ENCODE data around the gene TOP3B. TPM values are rescaled to one million over a fixed set of nuclear protein-coding genes. Genes with fewer than 3 reads are reported as not detected.

TOP3B gene
- polyA plus RNA-seq, 1 experiment = 12.8 TPM

GRCh38 chr22:21947040-21948014, 35.3 kb downstream of the TOP3B start:
- Histone ChIP-seq H3K36me3 (ENCODE audit: control insufficient read depth, insufficient read depth, low read length) (peaks cover 18% of the 10 kb centered on the region), H3K27me3 (ENCODE audit: control insufficient read depth, insufficient read depth, low read length) (no peaks in the 10 kb centered on the region), H3K4me3 (ENCODE audit: low read depth, low read length) (no peak overlapping the region)
- peak; percentile 75 for TF ChIP-seq CTCF (IDR thresholded peaks at IDR 0.05; ENCODE audit: insufficient read depth, low read depth, low read length)
- POLR2A ChIA-PET = no interaction called here
- no peak for DNase-seq (ENCODE audit: low read depth)
- CTCF ChIA-PET = interaction anchor here (0.9 to 5.1 kb wide), 5 partner anchors 9 to 234 kb away, joined by 3 to 49 read pairs (median 4); no protein-coding TSS in a partner anchor

- ChIA-PET POLR2A (no interaction called here), CTCF (interaction anchor here (1.2 to 5.1 kb wide), 3 partner anchors 8 to 233 kb away, joined by 3 to 49 read pairs (median 4); no protein-coding TSS in a partner anchor)
- no peak for TF ChIP-seq CTCF (IDR thresholded peaks at IDR 0.05; ENCODE audit: insufficient read depth, low read depth, low read length)
- peaks cover 18% of the 10 kb centered on the region for H3K36me3 ChIP-seq (ENCODE audit: control insufficient read depth, insufficient read depth, low read length)
- no peaks in the 10 kb centered on the region for H3K27me3 ChIP-seq (ENCODE audit: control insufficient read depth, insufficient read depth, low read length)
- DNase-seq (ENCODE audit: low read depth) = no peak
- no peak overlapping the region for H3K4me3 ChIP-seq (ENCODE audit: low read depth, low read length)
These were observed 36.2 kb downstream of the TOP3B start for GRCh38 chr22:21946262-21946925.

GRCh38 chr22:21945453-21946261, 36.9 kb downstream of the TOP3B start:
- Histone ChIP-seq H3K27me3 (ENCODE audit: control insufficient read depth, insufficient read depth, low read length) (no peaks in the 10 kb centered on the region), H3K4me3 (ENCODE audit: low read depth, low read length) (no peak overlapping the region), H3K36me3 (ENCODE audit: control insufficient read depth, insufficient read depth, low read length) (peaks cover 18% of the 10 kb centered on the region)
- POLR2A ChIA-PET = no interaction called here
- CTCF ChIA-PET = interaction anchor here (1.1 to 5.1 kb wide), 2 partner anchors 8 to 232 kb away, joined by 3 to 49 read pairs; no protein-coding TSS in a partner anchor
- no peak for TF ChIP-seq CTCF (IDR thresholded peaks at IDR 0.05; ENCODE audit: insufficient read depth, low read depth, low read length)
- no peak for DNase-seq (ENCODE audit: low read depth)

- no peak for TF ChIP-seq CTCF (IDR thresholded peaks at IDR 0.05; ENCODE audit: insufficient read depth, low read depth, low read length)
- CTCF ChIA-PET = interaction anchor here (1.1 to 1.7 kb wide), 2 partner anchors 8 to 231 kb away, joined by 3 to 5 read pairs; partner anchors contain the start of gene PPM1F
- no peak for DNase-seq (ENCODE audit: low read depth)
- Histone ChIP-seq H3K4me3 (ENCODE audit: low read depth, low read length) (no peak overlapping the region), H3K36me3 (ENCODE audit: control insufficient read depth, insufficient read depth, low read length) (peaks cover 18% of the 10 kb centered on the region), H3K27me3 (ENCODE audit: control insufficient read depth, insufficient read depth, low read length) (no peaks in the 10 kb centered on the region)
- POLR2A ChIA-PET = no interaction called here
These were observed 37.7 kb downstream of the TOP3B start for GRCh38 chr22:21944871-21945270.

All from BJ (cell line).